GM18909 (cell line): ENCODE data around the gene CRCP.

ENCODE experiments used
- ATAC-seq: cut with Tn5 transposase; IDR thresholded peaks from one replicate; pipeline ENCODE4 v1.9.1; 2021; ENCODE audit warnings: mild to moderate bottlenecking; ENCODE audit not compliant: unreplicated experiment, poor library complexity

Gene CRCP

GRCh38 chr7:66185680-66186187, 71.1 kb downstream of the CRCP start:
- ATAC-seq = no peak

DNA sequence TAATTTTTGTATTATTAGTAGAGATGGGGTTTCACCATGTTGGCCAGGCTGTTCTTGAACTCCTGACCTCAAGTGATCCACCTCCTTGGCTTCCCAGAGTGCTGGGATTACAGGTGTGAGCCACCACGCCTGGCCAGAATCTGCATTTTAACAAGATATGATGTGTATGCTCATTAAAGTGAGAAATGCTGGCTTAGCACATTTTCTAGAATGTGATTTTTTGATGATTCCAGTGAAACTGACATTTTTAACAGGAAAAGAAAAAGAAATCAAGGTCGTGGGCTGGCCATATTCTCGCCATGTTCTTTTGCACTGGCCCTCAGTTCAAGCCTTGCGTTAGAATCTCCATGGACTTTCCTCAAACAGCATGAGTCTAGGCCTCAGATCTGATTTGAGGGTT, 72.3 kb downstream of the CRCP start:
- no peak for ATAC-seq

DNA sequence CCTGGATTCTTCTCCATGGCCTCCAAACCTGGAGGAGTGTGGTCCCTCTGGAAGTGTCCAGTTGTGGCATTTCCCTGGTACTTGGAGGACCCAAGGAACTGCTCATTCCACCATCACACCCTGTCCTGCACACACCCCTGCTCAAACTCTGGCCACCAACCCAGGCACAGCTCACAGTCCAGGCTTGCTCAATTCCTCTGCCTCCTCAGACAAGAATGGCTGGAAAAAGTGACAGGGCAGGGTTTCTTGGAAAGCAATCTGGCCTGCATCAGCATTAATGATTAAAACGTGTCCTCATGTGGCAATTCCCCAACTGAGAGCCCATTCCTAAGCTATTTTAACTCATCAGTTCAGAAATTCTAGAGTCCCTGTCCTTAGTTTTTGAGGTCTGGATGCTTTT, 73.3 kb downstream of the CRCP start:
- ATAC-seq = no peak

DNA sequence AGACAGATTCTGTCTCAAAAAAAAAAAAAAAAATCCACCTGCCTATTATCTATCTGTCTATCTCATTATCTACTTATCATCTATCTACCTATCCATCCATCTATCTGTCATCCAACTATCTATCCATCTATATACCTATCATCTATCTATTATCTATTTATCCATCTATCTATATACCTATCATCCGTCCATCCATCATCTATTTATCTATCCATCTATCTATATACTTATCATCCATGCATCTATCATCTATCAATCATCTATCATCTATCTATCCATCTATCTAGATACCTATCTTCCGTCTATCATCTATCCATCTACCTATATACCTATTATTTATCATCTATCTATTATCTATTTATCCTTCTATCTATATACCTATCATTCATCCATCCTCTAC, 74.0 kb downstream of the CRCP start:
- no peak for ATAC-seq

DNA sequence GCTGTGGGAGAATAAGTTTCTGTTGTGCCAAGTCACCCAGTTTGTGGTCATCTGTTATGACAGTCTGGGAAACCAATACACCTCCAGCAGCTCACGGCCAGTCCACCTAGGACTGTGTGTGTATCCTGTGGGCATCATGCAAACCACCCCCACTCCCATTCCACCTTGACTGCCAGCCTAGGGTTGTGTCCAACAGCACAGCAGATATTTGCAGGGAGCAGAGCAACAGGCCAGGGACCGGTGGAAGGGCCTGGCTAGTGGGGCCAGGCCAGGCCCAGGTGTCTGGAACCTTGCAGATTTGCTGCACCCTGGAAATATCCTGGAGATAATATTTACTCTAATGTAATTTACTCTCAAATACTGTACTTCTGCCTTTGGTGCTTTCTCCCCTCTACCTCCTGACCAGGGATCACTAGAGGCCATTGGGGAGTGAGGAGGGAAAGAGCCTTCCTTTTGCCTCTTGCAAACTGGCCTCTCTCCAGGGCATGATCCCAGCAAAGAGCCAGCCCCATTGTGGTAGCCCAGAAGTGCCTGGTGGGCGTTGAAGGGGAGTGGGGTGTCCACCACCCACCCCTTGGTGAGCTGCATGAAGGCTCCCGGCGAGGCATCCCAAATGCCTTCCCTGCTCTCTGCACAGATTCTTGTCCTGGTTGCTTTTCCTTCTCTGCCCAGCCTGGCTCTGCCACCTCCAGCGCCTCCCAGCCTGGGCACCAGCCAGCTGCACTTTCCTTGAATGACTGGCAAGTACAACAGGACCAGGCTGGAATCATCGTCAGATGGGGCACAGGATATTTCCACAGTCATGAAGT, 75.3 kb downstream of the CRCP start:
- ATAC-seq = no peak

DNA sequence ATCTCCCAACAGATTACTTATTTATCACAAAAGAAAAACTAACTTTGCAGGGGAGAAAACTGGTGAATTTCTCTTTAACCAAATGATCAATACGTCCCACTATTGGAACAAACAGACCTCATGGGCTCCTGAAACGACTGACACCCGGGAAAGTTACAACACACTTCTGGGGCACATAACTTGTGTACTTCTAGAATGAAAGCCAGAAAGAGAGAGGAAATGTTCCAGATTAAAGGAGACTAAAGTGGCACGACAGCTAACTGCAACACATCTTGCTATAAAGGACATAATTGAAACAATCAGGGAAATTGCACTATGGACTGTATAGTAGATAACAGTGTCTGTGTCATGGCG, 75.8 kb downstream of the CRCP start:
- ATAC-seq = no peak

- no peak for ATAC-seq
Measured at GRCh38 chr7:66193146-66193725, 78.6 kb downstream of the CRCP start.

DNA sequence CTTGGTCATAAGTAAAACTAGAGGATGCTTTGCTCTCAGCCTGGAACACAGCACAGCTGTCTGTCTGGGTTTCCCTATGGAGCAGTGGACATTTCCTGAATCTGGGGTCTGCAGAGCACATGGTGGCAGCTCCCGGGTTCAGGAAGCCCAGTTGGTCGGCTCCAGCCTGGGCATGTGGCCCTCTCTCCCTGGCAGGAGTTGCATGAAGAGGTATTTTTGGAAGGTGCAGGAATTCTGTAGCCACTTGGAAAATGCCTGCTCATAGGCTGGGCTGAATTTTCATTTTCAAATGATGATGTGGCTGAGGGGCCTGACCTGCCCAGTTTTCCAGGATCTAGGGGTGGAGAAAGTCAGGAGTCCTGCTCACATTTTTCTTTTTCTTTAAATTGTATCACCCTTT, 83.8 kb downstream of the CRCP start:
- no peak for ATAC-seq

GRCh38 chr7:66198956-66199355, 84.3 kb downstream of the CRCP start:
- ATAC-seq = no peak

DNA sequence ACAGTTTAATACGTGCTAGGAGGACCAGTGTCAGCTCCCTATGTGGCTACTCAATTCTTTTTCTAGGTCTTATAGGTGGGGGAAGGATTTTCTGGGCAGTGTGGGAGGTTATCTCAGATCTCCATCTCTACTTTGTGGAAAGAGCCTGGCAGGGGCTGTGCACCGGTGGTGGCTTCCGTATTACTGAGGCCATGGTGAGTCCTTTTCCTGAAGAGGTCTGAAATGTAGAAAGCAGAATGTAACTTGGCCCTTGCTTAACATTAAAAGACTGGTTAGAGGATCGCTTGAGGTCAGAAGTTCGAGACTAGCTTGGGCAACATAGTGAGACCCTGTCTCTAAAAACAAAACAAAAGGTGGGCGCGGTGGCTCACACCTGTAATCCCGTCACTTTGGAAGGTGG, 87.8 kb downstream of the CRCP start:
- no peak for ATAC-seq
